HG02938 (cell line): ENCODE measurements around the gene OR11H12.
"Not testable (repeated sequence)": the region's sequence is repeated elsewhere in the genome, so short reads cannot be mapped to it uniquely, and the experiment has no call there.

Experiments
- ATAC-seq: cut with Tn5 transposase; IDR thresholded peaks from one replicate; pipeline ENCODE4 v1.9.1; 2021; ENCODE audit warnings: mild to moderate bottlenecking, moderate library complexity; ENCODE audit not compliant: unreplicated experiment

OR11H12 gene

DNA sequence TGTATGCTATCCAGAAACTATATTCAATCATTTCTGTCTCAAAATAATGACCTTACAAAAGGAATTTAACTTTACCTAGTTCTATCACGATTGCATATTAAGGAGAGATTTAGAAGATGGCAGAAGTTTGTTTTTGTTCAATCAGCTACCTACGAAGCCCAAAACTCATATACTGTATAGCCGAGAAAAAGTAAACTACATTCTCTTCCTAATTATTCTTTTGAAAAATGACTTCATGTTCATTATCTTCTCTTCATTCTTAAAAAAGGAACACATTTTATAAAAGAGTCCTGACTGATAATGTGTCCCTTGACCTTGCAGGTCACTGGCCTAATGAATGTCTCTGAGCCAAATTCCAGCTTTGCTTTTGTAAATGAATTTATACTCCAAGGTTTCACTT is at the start of gene OR11H12:
OR11H12 (plus strand) TSS at position 301 of the 400 bp plus-strand sequence; CDS start at position 301, 0 bp downstream.
- ATAC-seq = not testable (repeated sequence)

GRCh38 chr14:18582908-18583307 is 18.0 kb upstream of the OR11H12 start:
- ATAC-seq = not testable (repeated sequence)

GRCh38 chr14:18626610-18627213 is 25.8 kb downstream of the OR11H12 start:
- ATAC-seq = not testable (repeated sequence)

- ATAC-seq = not testable (repeated sequence)
Observed at GRCh38 chr14:18636066-18636465, 35.1 kb downstream of the OR11H12 start.

DNA sequence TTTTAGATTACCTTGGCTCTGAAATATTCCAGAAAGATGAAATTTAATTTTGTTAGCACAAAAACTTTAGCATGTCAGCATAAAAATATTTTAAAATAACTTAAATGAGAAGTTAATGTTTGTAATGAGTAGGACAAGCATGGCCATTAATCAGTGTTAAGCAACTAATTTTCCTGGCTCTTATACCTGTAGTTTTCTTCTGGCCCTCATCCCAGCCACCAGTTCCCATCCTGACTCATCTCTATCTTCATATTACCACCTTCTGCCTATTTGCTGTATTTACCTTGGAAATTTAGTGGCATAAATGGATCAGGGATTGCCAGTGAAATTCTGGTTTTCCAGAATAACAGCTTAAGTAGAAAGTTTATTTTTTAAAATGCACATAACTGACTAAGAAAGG is 37.1 kb downstream of the OR11H12 start:
- ATAC-seq = not testable (repeated sequence)

GRCh38 chr14:18638785-18639184 is 37.9 kb downstream of the OR11H12 start:
- not testable (repeated sequence) for ATAC-seq

DNA sequence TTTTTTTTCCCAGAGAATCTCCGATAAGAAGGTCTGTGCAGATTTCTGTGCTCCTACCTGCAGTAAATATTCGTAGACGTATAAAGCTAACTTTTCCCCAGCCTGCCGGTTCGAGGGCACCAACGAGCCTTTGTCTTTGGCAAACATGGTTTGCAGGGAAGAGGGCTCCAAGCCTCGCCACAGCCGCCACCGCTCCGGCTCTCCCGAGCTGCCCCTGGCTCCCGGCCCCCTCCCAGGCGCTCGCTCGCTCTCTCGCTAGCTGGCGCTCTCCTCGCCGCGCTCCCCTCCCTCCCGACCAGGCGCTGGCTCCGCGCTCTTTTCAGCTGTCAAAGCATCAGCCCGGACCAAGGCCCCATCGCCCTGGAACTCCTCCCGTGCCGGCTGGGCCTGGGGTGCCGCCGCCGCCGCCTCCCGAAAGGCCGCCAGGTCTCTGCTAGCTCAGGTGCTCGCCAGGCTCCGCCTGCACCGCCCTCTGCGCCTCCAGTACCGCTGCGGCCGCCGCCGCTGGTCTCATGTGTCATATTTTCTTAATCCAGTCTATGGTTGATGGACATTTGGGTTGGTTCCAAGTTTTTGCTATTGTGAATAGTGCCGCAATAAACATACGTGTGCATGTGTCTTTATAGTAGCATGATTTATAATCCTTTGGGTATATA is 45.3 kb downstream of the OR11H12 start:
- ATAC-seq = not testable (repeated sequence)
